GM19467 (cell line): ENCODE data around the gene GSS.
A peak's percentile ranks its signal among the peaks of the same experiment; 100 is the strongest.

ENCODE experiments used
- ATAC-seq: cut with Tn5 transposase; IDR thresholded peaks from one replicate; pipeline ENCODE4 v1.9.1; 2021; ENCODE audit warnings: mild to moderate bottlenecking, moderate library complexity; ENCODE audit not compliant: unreplicated experiment

The GSS gene

DNA sequence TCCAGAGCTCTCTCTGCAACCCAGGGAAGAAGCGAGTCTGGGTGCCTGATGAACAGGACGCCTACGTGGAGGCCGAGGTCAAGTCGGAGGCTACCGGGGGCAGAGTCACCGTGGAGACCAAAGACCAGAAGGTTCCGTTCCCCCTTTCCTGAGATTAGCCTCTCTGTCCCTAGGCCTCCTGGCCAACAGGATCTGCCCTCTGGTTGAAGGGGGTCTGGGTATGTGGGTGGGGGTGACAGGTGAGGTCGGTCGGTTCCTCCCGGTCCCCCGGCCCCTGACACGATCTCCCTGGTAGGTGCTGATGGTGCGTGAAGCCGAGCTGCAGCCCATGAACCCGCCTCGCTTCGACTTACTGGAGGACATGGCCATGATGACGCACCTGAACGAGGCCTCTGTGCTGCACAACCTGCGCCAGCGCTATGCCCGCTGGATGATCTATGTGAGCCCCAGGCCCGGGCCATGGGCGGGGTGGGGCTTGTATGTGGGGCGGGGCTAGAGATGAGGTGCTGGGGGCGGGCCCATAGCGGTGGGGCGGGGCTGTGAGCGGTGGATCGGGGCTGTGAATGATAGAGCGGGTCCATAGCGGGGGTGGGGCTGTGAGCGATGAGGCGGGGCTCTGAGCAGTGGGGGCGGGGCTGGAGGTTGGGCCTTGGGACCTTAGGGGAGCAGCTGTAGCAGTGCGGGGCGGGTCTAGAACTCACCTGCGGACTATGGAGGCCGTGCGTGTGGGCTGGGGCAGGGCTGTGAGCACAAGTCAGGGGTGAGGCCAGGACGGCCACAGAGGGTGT is 24.0 kb upstream of the GSS start:
- no peak for ATAC-seq

DNA sequence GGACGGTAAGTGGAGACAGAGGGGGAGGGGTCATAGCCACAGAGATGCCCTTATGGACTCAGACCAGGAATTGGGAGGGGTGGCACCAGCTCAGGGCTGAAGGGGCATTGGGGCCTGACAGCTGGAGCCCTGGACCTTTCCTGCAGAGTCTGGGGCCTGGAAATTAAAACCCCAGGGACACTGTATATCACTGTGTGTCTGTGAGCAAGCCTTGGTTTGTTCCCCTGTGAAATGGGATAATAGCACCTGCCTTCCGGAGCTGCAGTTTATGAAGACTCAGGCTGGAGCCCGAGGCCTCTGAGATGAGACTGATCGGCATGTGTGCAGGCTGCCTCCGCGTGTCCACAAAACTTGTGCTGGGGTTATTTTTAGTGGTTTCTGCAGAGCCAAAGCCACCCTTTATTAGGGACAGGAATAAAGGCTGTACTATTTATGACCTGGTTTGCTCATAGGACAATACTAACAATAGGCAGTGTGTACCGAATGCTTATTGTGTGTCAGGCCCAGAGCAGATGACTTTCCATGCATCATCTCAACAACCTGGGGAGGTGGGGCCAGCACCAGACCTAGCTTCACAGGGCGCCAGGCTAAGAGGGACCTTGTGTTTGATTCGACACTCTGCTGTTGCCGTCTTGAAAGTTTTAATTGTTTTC is 22.6 kb upstream of the GSS start:
- ATAC-seq = no peak

DNA sequence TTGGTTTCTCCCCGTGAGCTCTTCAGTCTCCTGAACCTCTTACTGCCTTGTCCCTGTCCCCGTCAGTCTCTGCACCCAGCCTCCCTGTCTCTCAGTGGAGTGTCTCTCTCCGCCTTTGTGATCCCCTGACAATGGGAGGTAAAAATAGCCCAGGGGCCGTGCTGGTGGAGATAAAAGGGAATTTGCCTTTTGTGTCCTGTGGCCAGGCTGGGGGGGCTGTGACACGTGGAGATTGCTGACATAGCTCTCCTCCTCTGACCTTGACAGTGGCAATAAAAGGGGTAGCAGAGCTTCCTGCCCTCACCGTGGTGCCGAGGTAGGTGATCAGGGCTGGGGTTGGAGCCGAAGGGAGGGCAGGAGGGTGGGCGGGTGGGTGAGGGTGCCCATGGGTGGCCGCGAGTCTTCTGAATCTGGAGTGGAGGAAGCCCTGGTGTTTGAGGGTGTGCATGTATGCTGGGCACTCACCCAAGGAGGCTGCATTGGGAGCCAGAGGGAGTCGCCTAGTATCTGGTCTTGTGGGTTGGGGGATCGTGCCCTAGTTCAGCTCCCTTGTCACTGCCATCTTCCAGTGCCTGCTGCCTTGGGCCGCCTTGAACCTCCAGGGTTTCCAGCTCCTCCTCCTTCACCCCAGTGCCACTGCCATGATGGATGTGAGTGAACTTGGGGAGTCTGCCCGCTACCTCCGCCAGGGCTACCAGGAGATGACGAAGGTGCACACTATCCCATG is 21.9 kb upstream of the GSS start:
- ATAC-seq = no peak

DNA sequence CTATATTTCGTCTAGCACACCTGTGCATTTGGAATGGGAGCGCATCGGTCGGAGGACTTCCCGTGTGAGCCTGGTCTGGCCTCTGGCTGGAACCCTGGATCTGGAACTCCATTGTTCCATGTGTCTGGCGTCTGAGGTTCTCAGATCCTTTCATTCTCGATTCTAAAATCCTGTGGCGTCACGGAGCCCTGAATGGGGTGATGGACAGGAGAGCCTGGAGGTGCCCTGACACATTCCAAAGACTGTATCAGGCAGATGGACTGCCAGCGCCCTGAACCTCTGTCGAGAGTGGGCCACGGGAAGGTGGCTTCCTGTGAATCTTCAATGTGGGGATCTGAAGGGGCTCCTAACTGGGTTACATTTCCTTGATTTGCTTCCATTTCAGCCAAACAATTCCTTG is 20.7 kb upstream of the GSS start:
- ATAC-seq = no peak

DNA sequence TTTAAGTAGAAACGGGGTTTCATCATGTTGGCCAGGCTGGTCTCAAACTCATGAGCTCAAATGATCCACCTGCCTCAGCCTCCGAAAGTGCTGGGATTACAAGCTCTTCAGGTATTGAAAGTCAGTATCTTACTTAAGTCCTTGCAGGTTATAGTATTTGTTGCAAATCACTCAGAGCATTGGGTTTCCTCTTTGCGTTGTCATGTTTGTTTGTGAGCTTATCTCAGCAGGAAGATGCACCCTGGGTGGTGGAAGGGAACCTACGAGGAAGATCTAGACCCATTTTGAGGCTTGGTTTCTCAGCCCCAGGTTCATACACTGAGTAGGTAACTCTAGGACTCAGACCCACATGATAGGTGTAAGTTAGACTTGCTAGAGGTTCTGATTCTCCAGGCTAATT is 18.6 kb upstream of the GSS start:
- ATAC-seq = no peak

DNA sequence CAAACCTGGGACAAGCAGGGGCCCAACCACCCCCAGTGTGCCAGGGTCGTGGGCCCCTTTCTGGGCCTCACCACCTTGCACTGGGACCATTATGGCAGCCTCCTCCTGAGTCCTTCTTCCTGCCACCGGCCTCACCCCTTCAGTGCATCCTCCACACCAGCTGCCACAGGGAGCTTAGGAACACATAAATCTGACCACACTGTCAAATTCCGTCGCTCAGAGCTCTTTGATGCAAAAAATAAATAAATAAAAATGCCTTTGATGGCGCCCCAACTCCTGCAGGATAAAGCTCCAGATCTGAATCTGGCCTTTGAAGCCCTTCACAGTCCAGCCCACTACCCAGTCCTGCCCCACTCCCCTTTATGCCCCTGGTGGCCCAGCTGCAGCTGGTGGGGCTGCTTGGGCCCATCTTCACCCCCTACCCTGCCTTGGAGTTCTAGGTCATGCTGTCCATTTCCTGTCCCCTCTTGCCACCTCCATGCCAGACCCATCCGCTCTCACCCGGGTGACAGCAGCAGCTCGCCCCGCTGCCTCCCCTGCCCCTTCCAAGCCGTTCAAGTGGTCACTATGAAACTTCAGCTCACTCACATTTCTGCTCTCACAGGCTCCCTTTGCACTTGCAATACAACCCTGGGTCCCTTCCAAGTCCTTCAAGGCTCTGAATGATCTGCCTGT is 16.1 kb upstream of the GSS start:
- ATAC-seq = no peak

DNA sequence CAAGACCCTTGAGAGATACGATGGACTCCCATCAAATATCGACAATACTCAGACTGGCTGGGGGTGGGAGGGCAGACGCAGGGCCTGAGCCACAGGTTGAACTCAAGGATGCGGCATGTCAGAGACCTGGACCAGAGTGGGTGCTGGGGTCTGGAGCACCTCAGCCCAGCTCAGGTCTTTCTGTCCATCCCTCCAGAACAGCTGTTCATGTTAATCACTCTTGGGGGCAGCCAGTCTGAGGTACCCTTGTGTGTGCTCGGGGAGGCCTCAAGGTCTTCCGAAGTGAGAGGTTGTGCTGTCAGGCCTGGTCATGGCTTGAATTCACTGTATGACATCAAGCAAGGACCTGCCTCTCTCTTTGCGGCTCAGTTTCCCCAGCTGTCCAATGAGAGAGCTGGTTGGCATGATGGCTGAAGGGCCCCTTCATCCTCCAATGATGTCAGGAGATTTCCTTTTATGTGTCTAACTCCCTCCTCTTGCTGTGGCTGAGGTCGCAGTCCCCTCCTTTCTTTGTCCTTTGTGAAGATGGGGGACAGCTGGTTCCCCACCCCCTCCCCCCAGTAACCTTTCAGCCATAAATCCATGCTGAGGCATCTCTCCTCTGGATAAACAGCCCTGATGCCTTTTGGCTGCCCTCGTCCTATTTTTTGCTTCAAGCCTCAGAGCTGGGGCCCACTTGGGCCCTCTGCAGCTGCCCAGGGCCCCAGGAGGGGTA is 15.4 kb upstream of the GSS start:
- ATAC-seq = no peak

DNA sequence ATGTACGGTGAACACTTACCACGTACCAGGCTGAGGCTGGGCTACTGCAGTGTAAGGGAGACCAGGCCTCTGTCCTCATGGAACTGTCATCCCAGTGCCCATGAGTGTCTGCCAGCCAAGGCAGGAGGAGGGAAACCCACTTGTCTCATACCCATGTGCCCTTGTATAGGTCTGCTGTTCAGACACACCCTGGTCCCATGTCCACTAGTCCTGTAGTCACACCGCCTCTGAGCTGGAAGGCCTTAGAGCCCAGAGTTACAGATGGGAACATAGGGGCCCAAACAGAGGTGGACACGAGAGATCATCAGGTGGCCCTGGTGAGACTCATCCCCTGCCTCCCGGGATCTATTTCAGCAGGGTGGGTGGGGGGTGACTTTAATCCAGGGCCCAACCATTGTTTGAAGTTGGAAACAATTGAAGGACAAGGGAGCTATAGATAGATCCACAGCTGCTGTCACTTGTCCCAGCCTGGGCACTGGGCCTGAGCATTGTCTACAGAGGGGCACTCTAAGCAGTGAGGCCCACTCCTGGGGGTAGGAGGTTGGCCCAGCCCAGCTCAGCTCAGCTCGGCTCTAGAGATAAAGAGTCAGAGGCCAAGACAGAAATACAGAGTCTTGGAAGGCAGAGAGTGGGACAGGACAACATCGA is 14.7 kb upstream of the GSS start:
- no peak for ATAC-seq

DNA sequence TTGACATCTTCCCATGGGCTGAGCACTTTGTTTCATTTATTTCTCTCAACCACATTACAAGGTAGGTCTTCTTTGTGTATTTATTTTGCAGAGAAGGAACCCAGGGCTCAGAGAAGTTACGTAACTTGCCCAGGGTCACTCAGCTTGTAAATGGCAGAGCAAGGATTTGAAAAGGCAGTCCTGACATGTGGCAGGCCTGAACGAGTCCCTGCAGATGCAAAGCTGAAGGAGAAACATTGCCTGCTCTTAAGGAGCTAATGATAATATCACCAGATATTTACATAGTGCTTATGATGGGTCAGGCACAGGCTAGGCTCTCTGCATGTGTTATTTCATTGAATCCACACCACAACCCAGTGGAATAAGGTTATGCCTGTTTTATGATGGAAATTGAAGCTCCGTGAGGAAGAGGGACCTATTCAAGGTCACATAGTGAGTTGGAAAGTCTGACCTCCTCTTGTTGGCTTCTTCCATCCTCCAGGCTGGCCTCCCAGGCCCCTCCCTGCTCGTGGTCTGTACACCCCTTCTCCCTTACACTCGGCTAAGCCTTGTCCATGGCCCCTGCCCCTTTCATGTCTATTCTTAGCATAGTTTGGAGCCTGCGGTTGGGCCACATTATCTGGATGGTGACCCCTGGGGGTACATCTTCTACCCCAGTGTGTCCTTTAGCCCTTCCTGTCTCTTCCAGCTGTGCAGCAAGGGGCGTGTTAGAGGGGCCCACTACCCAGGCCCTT is 12.6 kb upstream of the GSS start:
- no peak for ATAC-seq

DNA sequence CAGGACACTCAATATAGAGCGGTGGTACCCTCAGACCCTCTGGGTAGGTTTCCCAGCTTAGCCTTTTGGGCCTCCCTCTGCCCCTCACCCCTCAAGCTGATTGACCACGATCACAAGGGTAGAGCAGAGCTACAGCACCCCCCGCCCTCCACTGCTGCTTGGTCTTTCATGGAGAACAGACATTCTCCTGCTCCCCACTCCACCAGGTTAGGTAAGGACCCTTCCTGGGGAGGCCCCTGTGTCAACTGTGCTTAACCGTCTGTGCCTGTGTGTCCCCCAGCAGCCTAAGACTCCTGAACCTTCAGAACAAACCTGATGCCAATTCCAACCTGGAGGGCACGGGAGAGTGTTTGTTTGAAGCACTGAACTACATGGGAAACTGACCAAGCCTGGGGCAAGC is 11.8 kb upstream of the GSS start:
- ATAC-seq = no peak

DNA sequence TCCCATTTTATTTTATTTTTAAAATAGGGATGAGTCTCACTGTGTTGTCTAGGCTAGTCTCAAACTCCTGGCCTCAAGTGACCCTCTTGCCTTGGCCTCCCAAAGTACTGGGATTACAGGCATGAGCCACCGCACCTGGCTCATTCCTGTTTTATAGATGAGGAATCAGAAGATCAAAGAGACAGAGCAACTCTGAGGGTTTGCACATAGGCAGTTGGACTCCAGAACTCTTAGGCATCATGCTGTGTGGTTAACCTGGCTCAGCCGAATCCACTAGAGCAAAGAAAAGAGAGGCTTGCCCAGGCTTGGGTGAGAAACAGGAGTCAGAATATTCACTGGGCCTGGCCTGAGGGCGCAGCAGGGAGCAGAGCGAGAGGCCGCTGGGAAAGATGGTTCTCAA is 9.4 kb upstream of the GSS start:
- no peak for ATAC-seq

DNA sequence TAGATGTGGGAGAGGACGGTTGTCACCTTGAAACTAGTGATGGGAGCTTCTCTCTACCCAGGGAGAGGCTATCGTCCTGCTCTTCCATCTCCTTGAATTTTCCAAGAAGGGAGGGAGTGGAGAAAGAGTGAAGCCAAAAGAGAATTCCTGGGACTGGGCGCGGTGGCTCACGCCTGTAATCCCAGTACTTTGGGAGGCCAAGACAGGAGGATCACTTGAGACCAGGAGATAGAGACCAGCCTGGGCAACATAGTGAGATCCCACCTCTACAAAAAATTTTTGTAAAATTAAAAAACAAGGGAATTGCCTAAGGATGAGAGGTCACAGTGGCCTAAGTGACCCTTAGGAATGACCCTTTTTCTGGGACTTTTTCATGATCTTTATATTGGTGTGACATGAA is 8.9 kb upstream of the GSS start:
- ATAC-seq = no peak

DNA sequence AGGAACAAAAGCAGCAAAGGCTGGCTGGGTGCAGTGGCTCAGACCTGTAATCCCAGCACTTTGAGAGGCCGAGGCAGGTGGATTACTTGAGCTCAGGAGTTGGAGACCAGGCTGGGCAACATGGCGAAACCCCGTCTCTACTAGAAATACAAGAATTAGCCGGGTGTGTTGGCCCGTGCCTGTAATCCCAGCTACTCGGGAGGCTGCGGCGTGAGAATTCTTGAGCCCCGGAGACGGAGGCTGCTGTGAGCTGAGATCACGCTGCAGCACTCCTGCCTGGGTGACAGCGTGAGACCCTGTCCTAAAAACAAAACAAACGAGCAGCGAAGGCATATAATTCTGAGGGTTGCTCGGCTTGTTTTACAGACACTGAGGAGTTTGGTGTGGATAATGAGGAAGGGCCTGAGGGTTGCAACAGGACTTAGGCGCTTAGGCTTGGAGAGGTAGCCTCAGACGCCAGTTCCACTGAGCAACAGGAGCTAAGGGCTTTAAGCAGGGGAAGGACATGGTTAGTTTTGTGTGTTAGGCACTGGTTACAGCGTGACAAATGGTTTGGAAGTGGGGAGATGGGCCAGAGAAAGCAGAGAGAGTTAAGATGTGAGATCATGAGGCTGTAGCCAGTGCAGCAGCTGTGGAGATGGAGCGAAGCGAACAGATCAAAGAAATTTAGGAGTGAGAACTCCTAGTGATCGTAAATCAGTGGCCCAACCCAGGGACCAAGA is 1.3 kb upstream of the GSS start:
- no peak for ATAC-seq

DNA sequence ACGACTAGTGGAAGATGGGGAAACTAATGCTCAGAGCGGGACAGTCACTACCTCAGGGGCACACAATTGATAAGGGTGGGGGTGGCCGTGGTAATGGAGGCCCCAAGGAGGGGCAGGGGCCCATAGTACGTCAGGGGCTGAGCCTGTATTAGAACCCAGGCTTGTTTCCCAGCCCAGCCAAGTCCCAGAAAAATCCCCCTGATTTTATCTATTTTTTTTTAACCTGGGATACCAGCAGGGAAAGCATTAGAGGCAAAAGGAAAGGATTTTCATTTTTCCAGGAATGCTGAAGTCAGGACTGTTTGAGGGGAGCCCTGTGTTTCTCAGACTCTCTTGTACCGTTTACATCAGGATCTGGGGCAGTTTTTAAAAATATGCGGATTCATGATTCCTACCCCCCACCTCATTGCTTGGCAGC is 444 bp upstream of the GSS start:
- peak; percentile 31 for ATAC-seq

DNA sequence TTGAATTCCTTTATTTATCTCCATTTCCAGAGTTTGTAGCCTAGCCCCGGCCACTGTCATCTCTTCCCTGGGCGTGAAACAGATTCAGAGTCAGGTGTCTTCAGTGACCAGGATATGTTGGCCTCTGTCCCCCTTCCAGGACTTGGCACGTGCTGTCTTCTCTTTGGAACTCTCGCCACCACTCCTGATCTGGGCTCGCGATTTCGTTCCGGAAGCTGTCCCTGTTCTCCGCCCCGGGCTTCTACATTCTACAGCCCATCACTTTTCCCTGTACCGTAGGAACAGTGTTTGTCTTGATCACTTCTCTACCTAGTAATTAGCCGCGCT is 739 bp downstream of the GSS start:
- no peak for ATAC-seq

DNA sequence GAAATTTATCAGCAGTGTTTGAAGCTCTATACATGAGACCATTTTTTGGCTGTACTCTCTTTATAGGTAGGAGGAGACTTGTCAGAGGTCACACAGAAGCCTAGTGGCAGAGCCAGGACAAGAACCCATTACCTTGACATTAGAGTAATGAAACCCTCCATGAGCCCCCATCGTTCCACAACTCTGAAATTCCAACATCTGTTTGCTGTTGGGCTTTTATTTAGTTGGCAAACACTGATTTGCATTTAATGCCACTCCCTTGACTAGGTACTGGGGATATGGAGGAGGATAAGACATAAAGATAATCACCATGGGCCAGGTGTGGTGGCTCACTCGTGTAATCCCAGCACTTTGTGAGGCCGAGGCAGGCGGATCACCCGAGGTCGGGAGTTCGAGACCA is 1.6 kb downstream of the GSS start:
- ATAC-seq = no peak

DNA sequence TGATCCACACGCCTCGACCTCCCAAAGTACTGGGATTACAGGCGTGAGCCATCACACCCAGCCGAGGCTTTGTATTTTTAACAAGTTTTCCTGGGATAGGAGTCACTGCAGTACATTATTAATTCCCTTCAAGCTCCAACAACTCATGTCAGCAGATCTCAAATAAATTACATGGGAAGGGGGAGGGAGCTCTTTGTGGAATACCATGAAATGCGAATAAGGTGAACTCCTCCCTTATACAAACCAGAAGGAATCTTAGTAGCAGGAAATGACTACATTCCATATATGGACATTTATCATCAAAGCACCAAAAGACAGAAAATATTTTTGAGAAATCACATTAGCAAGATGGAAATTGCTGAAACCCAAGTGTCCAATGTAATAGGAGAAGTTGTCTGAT is 2.9 kb downstream of the GSS start:
- ATAC-seq = no peak

DNA sequence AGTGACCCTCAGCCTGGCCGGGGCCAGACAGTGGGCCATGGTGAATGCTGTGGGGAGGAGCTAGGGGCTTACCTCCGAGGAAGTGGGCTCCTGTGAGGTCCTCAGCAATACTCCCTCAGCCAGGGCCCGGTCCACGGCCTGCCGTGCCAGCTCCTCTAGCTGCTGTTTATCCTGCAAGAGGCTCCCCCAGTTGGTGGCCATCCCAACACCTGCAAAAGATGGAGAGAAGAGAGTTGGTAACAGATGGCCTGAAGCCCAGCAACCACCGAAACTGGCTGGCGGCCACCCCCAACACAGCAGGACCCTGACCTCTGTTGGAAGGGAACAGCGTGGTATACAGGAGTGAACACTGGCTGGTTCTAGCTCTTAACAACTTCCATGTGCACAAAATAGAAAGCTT is 4.0 kb downstream of the GSS start:
- ATAC-seq = no peak

DNA sequence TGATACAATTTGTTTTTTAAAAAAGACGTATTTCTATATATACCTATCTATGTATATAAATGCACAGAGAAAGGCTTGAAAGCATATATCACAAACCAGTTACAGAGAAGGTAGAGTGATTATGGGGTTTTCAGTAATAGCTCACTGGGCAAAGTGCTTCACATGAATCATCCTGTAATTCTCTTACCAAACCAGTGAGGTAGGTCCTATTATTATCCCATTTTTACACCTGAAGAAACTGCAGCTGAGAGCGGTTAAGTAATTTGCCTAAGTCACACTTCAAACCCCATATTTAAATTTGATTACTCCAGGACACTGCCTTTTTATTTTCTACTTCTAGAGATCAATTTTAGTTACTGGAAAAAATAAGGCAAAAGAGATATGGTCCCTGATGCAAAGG is 4.4 kb downstream of the GSS start:
- no peak for ATAC-seq
